Measurements from ENCODE around the gene MED16.
"Not testable (repeated sequence)": the region's sequence is repeated elsewhere in the genome, so short reads cannot be mapped to it uniquely, and the experiment has no call there.

Gene MED16

DNA sequence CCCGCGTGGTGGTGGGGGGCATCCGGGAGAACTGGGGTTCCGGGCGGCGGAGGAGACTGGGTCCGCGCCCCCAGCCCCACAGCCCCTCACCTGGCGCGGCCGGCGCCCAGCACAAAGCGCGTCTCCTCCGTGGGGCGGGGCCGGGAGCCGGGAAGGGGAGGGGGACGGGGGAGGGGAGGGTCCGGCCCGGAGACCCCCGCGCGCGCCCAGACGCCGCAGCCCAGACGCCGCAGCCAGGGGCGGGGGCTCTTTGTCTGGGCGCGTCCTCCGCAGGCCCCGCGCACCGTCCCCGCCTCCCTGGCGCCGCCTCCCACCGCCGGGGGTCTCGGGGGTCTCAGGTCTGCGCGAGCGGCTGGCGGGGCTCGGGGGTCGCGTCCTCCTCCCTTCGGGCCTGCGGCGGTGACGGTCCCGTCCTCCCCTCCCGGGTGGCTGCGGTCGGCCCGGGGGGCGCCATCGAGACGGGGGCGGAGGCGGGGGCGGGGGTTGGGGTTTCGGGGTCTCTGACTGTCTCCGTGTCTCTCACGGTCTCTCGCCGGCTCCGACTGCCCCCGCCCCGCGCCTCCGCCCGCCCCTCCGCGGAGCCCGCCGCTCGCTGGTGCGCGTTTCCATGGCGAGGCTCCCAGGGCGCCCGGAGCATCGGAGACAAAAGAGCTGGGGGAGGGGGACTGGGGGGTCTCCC, 71.0 kb downstream of the MED16 start, which contains the start of gene PLPPR3:
Gene PLPPR3, minus strand, starts transcription at position 131 of the 679 bp plus-strand sequence. CDS start 396 bp downstream, outside the sequence.
- Histone ChIP-seq H3K27ac (ENCODE audit: low read length) (no peak within 1 kb of the TSS), H3K36me3 (ENCODE audit: insufficient read depth, low read depth, low read length) (no peaks in the 10 kb centered on the region), H3K27me3 (ENCODE audit: insufficient read depth, low read length) (no peaks in the 10 kb centered on the region), H3K9ac (ENCODE audit: low read depth, low read length) (peak within 1 kb of the TSS; percentile 58; the same call in 1 of the 2 replicates), H3K4me1 (ENCODE audit: insufficient read depth, low read length) (no peaks in the 10 kb centered on the region; the same call in 1 of the 2 replicates), H3K4me3 (ENCODE audit: low read length) (peak within 1 kb of the TSS; percentile 65), H3K9me3 (ENCODE audit: insufficient read depth, low read depth, low read length) (no peaks in the 10 kb centered on the region)

DNA sequence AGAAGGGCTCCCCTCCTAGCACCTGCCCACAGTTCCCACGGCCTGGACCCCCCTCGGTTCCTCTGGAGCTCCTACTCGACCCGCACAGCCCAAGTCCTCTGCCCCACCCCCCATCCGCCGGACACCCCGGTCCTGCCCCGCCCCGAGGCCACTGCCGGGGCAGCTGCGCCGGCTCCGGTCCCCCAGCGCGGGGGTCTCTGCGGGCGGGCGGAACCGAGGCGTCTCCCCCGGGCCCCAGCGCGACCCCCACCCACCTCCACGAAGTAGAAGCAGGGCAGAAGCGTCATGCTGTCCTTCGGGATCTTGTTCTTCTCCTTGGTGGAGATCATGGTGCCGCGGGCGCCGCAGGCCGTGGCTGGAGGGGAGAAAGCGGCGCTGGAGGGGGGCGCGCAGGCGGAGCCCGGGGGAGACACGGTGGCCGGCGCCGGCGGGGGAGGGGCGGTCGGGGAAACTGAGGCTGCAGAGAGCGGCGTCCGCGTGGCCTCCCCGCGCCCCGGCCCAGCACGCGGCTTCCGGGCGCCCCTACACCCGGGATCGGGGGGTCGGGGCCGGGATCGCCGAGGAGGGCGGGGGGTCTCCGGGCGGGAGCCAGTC, 71.7 kb downstream of the MED16 start:
- Histone ChIP-seq H3K36me3 (ENCODE audit: insufficient read depth, low read depth, low read length) (no peaks in the 10 kb centered on the region), H3K27ac (ENCODE audit: low read length) (no peak overlapping the region), H3K4me1 (ENCODE audit: insufficient read depth, low read length) (no peaks in the 10 kb centered on the region; the same call in 1 of the 2 replicates), H3K27me3 (ENCODE audit: insufficient read depth, low read length) (no peaks in the 10 kb centered on the region), H3K9me3 (ENCODE audit: insufficient read depth, low read depth, low read length) (no peaks in the 10 kb centered on the region), H3K4me3 (ENCODE audit: low read length) (peak overlapping the region; percentile 65; the same call in 1 of the 2 replicates), H3K9ac (ENCODE audit: low read depth, low read length) (peak overlapping the region; percentile 58; the same call in 1 of the 2 replicates)

DNA sequence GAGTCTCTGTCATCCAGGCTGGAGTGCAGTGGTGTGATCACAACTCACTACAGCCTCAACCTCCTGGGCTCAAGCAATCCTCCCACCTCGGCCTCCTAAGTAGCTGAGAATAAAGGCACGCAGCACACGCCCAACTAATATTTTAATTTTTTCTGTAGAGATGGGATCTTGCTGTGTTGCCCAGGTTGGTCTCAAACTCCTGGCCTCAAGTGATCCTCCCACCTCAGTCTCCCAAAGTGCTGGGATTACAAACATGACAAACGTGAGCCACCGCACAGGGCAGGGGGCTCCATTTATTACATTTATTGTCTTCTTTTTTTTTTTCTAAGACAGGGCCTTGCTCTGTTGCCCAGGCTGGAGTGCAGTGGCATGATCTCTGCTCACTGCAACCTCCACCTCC, 72.8 kb downstream of the MED16 start:
- H3K9ac ChIP-seq (ENCODE audit: low read depth, low read length); H3K4me3 ChIP-seq (ENCODE audit: low read length); H3K9me3 ChIP-seq (ENCODE audit: insufficient read depth, low read depth, low read length); H3K4me1 ChIP-seq (ENCODE audit: insufficient read depth, low read length); H3K27ac ChIP-seq (ENCODE audit: low read length); H3K36me3 ChIP-seq (ENCODE audit: insufficient read depth, low read depth, low read length); H3K27me3 ChIP-seq (ENCODE audit: insufficient read depth, low read length): not testable (repeated sequence)
